ENCODE measurements around the gene F12.
"Not testable (repeated sequence)": the region's sequence is repeated elsewhere in the genome, so short reads cannot be mapped to it uniquely, and the experiment has no call there.

The F12 gene

GRCh38 chr5:177367981-177368868, 41.1 kb downstream of the F12 start:
- no peak for DNase-seq

DNA sequence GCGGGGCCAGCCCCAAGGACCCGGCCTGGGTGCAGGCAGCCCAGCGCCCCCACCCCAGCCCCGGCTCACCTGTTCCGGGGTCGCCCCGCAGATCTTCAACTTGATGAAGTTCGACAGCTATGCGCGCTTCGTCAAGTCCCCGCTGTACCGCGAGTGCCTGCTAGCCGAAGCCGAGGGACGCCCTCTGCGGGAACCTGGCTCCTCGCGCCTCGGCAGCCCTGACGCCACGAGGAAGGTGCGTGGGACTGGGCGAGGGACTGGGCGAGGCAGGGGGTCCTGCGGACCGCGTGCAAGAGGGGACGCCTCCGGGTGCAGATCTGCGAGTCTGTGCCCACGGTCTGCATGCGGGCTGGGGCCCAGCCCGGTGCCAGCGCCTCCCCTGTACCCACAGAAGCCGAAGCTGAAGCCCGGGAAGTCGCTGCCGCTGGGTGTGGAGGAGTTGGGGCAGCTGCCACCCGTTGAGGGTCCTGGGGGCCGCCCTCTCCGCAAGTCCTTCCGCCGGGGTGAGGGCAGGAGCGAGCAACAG, 42.0 kb downstream of the F12 start:
- DNase-seq: no peak

GRCh38 chr5:177366528-177367322, 42.6 kb downstream of the F12 start:
- no peak for DNase-seq

GRCh38 chr5:177365845-177366527, 43.4 kb downstream of the F12 start:
- DNase-seq: no peak

- no peak for DNase-seq
Observed at GRCh38 chr5:177364159-177364962, 45.0 kb downstream of the F12 start.

- DNase-seq: no peak
Observed at GRCh38 chr5:177363565-177363964, 45.8 kb downstream of the F12 start.

DNA sequence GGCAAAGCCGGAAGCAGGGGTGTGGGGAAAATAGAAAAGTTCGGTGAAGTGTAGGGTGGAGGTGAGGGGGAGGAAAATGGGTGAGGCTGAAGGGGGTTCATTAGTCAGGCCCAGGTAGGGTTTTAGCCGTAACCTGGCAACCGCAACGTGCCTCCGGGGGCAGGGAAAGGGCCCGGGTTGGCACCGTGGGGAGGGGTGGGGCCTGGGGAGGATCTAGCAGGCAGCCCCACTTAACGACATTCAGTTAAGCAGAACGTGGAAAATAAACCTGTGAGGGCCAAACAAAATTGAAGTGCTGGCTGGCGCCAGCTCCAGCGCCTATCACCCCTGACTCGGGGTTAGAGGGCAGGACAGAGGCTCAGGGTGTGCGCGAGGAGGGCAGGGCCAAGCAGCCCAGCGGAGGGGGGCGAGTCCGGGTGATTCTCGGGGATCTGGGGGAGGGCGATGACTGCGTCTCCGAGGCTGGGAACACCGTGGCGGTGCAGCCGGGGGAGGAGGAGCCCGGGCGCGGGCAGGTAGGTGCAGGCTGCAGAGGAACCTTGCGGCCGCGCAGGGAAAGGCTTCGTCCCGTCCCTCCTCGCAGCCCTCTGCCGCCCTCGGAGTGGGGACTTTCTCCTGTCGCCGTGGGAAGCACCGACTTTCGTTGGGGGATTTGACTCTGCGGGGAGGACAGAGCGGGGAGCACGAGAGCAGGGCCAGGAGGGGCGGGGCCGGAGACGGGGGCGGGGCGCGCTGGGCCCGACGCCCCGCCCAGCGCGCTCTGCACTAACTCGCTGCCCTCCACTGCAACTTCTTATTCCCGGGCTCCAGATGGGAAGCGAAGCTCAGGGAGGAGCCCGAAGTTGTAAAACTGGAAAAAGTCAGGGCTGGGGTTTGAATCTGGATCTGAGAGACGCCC, 46.5 kb downstream of the F12 start:
- peak; percentile 71 for DNase-seq

DNA sequence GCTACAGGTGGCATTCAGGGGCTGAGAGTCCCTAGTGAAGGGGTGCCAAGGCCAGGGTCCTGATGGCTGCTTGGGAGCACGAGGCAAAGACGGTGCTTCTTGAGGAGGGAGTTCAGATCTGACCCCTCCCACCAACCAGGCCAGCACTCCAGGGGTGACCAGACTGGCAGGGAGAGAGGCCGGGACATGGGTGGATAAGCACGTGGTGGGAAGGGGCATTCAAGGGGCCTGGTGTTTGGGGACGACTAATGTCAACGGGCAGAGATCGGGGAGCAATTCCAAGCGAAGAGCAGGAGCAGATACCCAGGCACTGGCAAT, 47.1 kb downstream of the F12 start:
- no peak for DNase-seq

GRCh38 chr5:177361418-177362291, 47.7 kb downstream of the F12 start:
- no peak for DNase-seq

DNA sequence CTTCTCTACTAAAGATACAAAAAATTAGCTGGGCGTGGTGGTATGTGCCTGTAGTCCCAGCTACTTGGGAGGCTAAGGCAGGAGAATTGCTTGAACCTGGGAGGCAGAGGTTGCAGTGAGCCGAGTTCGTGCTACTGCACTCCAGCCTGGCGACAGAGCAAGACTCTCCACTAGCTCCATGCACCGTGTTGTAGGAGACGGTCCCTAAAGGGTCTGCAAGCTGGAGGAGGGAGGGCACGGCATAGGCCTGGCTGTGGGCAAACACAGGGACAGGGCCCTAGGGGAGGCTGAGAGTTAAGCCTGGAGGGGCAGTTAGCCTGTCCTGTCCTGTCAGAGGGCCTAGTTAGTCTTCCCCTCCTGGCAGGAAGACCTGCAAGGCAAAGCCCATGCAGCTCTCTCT, 48.6 kb downstream of the F12 start:
- not testable (repeated sequence) for DNase-seq

DNA sequence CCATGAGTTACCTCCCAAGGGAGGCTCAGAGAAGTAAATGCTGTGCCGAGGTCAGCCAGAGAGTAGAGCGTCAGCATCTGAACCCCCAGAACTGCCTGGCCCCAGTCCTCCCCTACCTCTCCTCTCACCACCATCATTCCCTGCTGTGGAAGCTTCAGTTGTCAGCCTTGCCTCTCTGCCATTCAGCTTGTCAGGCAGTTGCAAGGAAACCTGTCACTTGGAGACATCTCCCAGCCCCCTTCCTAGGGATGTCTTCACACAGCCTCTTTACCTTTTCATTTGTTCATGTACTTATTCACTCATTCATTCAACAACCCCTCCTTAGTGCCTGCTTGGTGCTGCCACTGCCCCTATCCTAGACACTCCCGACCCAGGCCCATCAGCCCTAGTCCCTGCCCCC, 49.5 kb downstream of the F12 start:
- DNase-seq: no peak

DNA sequence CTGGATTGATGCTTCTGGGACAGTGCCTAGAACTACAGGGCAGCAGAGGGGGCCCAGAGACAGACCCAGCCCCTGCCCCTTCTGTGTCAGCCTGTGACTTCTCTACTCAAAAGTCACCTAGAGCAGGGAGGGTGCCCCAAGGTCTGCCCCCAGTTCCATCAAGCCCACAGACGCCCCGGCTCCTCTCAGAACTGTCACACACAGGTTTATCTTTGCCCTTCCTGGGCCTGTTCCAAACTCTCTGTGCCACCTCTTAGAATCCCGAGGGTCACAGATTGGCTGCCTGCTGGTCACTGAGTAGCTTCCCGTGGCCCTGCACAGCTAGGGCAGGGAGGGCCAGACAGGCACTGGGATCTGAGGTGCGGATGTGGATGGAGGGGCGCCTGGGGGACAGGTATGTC, 49.9 kb downstream of the F12 start:
- DNase-seq: no peak

GRCh38 chr5:177358370-177358819, 51.0 kb downstream of the F12 start:
- no peak for DNase-seq

- peak; percentile 58 for DNase-seq
Observed at GRCh38 chr5:177357459-177358351, 51.7 kb downstream of the F12 start, which contains the start of gene RGS14. RGS14 (plus strand) TSS chr5:177357924; CDS start chr5:177358025, 101 bp downstream.

DNA sequence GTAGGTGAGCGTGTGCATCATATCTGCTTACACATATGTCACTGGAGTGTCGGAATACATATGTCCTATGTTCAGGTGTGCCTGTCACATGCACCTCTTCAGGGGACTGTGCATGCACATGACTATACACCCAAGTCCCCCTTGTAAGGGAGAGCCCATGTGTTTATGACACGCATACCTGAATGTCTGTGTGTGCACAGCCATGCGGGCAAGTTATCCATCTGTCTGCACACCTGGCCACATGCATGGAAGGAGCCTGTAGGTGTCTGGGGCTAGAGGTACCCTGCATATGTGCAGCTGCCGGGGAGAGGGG, 52.3 kb downstream of the F12 start:
- no peak for DNase-seq

- DNase-seq: no peak
Observed at GRCh38 chr5:177356746-177357145, 52.6 kb downstream of the F12 start.

GRCh38 chr5:177355868-177356168, 53.5 kb downstream of the F12 start:
- no peak for DNase-seq

DNA sequence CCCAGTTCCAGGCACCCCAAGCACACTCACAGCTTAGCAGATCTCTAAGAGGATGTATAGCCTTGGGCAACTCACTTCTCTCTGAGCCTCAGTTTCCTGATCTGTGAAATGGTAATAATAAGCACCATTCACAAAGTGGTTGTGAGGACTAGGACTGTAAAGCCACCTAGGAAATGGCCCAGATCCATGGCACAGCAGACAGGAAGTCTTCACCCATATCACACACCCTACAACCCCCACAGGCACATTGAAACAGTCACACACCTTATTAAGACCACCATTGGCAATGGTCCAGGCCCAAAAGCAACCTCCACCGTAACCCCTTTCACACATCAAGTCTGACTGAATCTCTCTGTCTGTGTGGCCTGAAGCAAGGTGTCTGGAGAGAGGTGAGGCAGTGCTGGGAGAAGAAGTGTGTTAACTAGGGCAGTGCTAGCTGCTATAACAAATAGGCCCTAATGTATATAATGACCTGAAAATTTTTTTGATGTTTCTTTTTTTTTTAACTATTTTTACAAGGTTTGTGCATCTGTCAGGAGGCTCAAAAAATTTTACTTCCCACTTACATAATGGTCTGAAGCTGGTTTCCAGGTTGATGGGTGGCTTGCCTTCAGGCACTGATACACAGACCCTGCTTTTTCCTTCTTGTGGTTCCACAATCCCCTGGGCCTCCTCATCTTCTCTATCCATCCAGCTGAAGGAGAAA, 54.0 kb downstream of the F12 start:
- DNase-seq: no peak

DNA sequence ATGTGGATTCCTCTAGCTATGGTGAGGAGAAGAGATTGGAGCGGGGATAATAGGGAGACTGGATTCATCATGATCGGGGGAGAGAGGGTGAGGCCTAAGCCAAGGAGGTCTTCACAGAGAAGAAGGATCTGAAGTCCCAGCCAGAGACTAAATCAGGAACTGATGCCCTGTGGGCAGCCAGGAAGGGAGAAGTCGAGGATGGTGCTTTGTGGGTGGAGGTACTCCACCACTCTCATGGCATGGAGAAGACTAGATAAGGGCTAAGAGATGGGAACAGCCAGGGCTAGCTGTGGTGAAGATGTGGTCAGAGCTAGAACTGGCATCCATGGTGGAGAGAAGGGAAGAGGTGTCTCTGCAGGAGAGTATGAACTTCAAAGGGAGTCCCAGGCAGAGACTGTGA, 54.7 kb downstream of the F12 start:
- no peak for DNase-seq

All from effector CD4-positive, alpha-beta T cell (primary cell).